NCI-H524 treated with DMSO at 0.1 percent for 48 hours (cell line): ENCODE measurements around the gene ADD1.

Experiments used
- DNase-seq: peaks from one replicate; lab custom pipeline; 2025; lab: John Stamatoyannopoulos, UW

ADD1 gene

DNA sequence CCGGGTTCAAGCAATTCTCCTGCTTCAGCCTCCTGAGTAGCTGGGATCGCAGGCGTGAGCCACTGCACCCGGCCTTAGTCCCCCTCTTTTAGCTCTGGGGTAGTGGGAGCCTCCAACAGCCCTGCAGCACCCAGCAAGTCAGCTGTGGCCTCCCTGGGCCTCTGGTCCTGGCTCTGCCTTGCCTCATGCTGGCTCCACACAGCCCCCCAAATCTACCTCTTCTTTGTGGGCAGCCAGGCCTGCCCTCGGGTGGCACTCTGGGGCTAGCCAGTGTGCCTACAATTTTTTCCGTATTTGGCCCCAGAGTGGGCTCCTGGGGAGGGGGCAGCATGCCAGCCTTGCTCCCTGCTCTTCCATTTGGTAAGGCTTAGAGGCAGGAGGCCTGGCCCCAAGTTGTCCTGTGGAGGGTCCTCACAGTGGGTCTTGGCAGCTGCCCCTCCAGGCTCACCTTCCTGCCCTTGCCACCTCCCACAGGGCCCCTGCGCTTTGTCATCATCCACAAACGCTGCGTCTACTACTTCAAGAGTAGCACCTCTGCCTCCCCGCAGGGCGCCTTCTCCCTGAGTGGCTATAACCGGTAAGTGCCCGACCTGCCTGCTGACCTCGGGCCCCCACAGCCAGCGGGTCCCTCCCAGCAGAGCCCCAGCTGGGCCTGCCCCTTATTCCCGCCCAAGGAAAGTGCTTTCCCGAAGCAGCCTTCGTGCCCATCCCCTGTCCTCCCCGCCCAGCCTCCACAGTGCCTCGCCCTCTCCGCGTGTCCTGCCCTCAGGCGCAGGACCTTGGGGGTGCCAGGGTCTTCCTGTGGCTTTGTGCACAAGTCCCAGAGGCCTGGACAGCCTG is 21.0 kb upstream of the ADD1 start:
- DNase-seq = no peak

DNA sequence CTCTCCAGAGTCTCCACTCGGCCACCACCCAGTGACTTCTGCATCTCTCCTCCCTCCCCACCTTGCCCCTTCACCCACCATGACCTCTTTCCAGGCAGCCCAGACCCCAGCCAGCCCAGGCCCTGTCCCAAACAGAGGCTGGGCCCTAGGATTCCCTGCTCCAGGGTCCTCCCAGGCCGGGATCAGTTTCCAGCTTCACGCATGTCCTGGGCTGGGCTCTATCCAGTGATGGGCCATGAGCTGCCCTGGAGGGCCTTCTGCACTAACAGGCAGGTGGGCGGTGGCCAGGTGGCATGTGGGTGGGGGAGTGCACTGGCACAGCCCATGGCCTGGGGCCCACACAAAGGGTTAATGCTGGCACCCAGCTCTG is 20.4 kb upstream of the ADD1 start:
- no peak for DNase-seq

DNA sequence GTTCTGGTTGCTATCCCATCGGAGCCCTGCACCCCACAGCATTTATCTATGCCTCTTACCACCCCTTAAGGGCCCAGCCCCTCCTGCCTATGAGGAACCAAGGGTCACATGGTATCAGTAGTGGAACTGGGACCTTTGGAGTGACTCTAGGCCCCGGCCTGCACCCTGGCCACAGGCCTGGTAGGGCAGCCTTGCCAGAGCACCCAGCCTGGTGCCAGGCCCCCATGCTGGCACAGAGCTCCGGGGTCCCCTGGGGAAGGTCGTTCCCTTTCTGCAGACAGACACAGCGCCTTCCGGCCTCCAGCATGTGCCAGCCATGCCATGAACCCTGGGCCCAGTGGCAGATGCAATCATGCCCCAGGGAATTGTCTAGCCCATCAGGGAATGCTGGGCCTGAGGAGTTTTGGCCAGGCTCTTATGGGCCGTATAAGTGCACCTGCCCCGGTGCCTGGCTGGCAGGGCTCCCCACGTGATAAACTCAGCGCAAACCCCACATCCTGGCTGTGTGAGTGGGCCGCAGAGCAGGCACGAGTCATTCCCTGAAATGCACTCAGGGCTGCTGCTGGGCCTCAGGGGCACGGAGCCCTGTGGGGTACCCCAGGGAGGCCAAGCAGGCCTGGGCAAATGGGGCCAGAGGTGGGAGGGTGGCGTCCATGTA is 19.8 kb upstream of the ADD1 start:
- no peak for DNase-seq

DNA sequence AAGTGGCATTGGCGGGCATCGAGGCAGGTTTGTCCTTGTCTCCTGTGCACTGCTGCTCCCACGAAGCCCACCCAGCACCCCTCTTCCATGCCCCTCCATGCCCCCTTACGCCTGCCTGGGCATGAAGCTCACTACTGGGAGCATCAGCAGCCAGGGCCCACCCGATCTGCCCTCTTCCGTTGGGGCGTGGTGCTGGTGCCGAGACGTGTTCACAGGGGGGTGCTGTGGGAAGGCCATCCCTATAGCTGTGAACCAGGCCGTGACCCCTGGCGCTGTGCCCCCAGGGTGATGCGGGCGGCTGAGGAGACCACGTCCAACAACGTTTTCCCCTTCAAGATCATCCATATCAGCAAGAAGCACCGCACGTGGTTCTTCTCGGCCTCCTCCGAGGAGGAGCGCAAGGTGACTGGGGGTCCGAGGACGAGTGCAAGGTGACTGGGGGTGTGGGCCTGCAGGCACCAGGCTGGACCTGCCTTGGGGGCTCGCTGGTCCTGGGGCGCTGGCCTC is 19.3 kb upstream of the ADD1 start:
- no peak for DNase-seq

DNA sequence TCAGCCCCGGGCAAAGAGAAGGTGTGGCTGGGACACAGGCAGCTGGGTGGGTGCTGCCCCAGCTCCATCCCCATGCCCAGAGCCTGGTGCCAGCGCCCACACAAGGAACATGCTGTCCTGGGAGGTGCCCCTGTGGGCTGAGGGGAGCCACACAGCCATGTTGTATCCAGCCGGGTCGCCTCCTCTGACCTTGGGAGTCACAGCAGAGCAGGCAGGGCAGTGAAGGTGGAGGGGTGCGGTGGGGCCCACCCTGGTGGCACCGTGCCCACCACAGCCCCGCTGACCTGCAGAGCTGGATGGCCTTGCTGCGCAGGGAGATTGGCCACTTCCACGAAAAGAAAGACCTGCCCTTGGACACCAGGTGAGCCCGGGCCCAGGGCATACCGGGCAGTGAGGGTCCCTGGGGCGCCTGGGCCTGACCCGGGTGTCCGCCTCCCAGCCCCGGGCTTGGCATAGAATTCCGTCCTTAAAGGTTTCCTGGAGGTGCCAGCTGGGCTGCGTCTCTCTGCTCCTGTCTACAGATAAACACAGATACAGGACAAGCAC is 18.7 kb upstream of the ADD1 start:
- DNase-seq = no peak

DNA sequence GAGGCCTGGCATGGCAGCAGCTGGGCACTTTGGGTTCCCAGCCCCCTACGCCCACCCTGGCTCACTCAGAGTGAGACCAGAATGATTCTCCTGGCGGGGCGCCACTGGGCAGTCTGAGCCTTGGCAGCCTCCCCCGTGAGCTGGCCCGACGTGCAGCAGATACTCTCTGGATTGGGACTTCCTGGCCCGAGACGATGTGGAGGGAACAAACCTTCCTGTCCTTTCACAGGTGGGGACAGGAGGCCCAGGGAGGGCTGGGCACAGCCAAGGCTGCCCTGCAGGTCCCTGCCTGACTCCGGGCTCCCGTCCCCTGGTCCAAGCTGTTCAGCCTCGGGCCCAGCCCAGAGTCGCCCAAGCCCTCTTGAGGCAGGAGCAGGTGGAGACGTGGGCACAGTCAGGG is 17.9 kb upstream of the ADD1 start:
- DNase-seq = no peak

DNA sequence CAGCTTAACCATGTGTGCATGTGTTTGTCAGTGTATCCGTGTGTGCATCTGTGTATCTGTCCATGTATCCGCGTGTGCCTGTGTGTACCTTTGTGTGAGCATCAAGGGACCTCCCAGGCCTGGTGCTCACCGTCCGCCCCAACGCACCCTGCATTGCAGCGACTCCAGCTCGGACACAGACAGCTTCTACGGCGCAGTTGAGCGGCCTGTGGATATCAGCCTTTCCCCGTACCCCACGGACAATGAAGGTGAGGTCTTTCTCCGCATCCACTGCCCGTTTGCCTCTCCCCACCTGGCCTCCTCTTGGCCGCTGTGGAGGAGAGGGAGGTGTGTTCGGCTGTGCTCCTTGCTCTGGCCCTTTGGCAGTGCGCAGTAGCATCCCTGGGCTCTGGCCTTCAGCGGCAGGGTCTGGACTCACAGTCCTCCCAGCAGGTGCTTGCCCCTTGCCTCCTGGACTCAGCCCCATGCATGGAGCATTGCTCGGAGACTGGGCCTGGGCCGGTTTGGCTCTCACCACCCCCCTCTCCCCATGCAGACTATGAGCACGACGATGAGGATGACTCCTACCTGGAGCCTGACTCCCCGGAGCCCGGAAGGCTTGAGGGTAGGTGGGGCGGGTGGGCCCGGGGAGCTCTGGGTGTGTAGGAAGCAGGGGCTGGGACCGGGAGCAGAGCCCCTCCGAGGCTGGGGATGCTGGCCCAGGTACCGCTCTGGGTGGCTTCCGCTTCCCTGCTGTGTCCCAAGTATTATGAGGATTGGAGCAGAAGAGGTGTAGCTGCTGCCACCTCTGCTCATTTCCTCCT is 16.4 kb upstream of the ADD1 start:
- DNase-seq = no peak

DNA sequence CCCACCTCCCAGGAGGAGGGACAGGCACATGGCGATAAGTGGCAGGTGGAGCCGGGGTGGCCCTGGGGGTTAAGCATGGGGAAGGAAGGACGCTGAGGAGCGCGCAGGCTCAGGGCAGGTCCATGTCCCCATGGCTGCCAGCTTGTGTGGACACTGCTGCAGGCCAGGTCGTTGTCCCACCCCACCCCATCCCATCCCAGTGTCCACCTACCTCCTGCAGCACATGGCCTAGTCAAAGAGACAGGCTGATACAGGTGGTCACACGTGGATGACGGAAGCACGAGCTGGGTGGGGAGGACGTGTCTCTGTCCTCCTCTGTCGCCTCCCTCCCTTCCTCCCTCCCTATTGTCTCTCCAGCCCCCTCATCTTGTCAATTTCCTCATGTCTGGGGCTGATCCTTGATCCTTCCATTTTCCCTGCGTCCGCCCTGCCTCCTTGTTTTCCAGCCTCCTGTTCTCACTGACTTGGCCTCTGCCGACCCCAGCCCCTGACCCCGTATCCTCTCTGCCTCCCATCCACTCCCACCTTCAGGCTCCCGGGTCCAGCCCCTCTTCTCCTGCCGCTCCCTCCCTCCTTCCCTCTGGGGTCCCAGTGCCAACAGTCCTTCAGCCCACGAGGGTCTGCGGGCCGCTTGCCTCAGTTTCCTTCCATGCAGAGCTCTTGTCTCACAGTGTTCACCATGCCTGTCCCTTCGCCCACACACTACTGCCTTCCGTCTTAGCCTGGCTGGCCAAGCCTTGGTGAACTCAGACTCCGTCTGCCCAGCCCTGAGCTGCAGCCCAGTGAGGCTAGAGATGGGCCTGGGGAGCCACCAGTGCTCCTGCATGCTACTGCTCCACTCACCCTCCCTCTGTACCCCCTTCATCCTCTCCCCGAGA is 15.5 kb upstream of the ADD1 start:
- DNase-seq = no peak

DNA sequence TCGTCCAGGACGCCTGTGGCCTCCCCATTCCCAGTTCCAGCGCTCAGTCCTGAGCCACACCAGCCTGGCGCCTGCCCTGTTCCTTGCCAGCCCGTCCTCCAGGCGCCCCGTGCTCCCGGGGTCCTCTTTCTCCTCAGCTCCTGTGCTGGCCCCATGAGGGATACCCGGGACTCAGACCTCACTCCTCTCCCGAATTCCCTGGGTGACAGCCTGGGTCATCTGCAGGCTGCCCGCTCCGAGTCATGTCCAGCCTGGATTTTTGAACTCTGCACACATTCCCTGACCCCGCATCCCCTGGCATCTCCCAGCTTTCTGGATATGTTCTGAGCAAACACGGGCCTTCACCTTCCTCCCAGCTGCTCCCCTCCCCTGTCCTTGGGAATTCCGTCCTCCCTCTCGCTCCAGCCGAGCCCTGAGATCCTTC is 14.9 kb upstream of the ADD1 start:
- DNase-seq = no peak

DNA sequence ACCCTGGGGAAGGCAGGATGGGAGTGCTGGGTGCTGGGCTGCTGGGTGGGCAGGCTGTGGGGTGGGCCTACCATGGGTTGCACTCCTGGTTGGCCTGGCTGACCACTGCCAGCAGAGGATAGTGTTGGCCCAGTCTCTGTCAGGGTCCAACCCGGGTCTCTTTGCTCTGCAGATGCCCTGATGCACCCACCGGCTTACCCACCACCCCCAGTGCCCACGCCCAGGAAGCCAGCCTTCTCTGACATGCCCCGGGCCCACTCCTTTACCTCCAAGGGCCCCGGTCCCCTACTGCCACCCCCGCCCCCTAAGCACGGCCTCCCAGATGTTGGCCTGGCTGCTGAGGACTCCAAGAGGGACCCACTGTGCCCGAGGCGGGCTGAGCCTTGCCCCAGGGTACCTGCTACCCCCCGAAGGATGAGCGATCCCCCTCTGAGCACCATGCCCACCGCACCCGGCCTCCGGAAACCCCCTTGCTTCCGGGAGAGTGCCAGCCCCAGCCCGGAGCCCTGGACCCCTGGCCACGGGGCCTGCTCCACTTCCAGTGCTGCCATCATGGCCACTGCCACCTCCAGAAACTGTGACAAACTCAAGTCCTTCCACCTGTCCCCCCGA is 14.2 kb upstream of the ADD1 start:
- no peak for DNase-seq

DNA sequence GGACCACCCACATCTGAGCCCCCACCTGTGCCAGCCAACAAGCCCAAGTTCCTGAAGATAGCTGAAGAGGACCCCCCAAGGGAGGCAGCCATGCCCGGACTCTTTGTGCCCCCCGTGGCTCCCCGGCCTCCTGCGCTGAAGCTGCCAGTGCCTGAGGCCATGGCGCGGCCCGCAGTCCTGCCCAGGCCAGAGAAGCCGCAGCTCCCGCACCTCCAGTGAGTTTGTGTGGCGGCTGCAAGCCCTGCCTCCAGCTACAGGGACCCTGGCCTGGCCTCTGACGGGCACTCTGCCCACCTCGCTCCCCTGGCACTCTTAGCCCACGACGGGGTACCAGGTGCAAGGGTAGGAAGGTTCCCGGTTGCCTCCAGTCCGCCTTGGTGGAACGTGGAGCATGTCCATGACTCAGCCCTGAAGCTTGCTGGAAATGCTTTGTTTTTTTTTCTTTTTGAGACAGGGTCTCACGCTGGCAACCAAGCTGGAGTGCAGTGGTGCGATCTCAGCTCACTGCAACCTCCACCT is 13.7 kb upstream of the ADD1 start:
- DNase-seq = no peak

DNA sequence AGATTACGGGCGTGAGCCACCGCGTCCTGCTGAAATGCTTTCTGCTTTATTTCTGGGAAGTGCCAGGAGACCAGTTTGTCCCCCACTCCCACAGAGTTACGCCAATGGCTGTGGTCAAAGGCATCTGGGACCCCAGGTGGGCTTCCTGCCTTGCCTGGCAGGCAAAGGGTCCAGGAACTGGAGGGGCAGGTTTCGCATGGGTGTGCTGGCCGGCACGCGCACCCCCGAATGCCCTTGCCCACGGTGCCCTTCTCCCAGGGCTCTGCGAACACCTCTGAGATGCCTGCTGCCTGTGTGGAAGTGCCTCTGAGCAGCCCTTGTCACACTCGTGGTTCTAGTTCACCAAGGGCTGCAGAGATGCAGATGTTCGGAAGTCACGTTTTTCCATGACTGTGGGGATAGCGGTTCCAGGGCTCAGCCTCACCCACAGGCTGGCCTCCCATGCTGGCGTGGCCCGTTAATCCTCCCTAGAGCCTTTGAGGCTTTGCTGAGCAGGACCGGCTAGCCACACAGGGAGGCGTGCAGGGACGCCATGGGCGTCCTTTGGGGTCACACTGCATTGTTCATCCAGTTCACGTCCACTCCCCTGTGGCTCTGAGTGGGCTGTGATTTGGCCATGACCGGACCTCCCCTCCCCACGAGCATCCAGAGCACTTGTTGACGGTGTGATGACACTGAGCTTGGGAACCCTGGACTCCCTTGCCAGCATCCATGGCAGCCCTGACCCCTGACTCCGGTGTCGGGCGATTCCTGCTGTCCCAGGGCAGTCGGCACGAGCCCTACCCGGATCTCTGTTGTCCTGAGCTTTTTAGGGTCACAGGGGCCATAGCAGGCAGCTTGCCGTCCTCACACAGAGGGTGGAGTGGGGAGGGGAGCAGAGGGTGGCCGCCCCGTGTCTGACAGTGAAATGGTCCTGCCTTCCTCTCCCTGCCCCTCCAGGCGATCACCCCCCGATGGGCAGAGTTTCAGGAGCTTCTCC is 12.7 kb upstream of the ADD1 start:
- DNase-seq = no peak

DNA sequence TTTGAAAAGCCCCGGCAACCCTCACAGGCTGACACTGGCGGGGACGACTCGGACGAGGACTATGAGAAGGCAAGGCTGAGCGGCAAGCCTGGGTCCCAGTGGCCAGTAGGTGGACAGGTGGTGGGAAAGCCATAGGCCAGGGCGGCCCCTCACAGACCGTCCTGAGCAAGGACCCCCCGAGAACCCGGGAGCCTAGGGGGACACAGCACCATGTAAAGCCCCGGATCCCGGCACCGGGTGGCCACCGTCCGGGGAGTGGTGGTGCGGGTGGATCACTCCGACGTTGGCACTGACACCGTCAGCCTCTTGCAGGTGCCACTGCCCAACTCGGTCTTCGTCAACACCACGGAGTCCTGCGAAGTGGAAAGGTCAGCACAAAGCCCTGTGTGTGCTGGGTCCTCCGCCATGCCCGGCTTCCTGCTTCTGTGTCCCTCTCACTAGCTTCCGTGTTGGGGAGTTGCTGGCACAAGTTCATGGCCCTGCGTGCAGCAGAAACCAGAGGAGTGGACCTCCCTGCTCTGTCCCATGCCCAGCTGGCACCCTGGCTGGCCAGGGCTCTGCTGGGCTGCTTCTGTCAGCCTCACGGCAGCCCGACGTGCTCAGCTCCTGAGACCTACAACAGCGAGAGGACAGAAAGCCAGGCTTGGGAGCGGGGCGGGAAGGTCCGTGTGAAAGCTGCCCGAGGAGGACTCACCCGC is 11.9 kb upstream of the ADD1 start:
- no peak for DNase-seq

DNA sequence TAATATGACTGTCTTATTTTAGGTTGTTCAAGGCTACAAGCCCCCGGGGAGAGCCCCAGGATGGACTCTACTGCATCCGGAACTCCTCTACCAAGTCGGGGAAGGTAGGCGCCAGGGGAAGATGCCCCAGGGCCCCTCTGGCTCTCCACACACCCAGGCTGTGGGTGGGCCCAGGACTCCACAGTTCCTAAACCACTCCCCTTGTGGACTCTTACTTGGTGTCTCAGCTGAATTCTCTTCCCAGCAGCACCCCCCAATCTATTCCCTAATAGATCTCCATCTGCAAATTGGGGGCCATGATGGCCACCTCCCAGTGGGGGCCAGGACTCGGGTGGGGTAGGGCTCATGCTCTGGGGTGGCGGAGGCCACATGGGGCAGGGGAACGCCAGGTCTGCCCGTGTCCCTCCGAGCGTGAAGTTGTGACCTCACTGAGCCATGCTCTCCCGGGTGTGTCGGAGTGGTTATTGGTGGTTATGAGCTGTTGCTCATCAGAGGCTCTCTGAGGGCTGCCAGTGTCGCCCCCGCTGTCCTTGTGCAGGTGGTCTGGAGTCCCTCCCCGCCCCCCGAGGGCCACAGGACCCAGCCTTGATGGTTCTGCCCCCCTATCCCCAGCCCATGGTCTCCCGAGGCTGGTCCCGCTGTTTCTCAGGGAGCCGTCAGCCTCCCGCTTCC is 11.2 kb upstream of the ADD1 start:
- DNase-seq = no peak

DNA sequence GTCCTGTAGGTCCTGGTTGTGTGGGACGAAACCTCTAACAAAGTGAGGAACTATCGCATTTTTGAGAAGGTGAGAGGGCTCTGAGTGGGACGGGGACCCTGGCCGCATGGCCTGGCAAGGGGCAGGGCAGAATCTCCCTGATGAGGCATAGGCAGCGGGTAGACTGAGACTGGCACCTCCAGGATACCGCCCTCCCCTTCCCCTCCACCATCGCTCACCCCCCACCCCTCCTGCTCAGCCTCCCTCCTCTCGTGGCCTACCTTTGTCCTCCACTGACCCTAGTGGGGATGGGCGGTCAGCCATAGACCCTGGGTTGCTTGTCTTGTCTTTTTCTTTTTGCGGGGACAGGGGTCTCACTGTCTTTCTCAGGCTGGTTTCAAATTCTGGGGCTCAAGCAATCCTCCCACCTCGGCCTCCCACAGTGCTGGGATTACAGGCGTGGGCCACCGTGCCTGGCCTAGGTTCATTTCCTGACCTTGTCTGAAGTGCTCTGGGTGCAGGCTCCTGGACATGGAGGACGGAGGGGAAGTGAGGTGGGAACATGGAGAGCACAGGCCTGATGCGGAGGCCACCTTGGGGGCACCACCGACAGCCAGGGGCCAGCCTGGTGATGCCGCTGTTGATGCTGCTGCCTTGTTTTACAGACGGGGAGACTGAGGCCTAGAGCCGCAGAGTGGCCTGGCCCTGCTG is 10.5 kb upstream of the ADD1 start:
- DNase-seq = no peak

DNA sequence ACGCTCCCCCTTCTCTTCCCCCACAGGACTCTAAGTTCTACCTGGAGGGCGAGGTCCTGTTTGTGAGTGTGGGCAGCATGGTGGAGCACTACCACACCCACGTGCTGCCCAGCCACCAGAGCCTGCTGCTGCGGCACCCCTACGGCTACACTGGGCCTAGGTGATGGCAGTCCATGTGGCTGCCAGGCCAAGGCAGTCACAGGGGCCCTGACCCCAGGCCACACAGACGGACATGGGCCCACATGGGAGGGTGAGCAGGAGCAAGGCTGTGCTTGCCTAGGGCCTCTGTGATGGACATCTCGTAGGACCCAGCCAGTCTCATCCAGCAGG is 10.0 kb upstream of the ADD1 start:
- no peak for DNase-seq

DNA sequence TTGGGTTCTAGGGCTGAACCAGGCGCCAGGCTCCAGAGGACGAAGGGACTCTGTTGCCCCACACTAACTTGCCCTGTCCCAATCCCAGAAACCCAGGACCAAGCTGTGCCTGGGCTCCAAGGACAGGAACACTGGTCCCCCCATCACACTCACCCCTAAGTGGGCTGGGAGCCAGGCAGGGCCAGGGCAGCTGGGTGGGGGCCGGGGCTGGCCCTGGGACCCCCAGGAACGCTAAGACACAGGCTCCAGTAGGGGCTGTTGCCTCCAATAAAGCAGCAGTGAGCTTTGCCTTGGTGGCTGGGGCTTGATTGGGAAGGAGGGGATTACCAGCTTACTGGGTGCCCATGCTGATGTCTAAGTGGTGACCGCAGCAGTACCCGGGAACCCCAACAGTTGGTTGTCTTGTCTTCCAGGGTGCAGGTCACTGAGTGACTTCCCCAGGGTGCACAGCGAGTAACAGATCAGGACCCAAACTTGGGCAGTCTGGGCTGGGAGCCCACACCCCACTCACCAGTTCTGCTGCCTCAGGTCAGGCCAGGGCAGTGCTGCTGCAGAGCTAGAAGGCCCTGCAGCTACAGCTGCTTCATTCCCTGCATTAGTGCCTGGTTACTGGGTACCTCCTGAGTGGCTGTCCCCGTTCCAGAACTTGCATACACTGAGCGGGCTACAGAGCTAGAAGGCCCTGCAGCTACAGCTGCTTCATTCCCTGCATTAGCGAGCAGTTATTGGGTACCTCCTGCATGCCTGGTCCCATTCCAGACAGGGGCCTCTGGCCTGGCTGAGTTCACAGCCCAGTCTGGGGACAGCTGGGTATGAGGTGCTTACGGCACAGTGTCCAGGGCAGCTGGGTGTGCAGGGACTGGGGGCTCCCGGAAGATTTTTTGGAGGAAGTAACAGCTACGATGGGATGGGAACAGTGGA is 9.4 kb upstream of the ADD1 start:
- DNase-seq = no peak
